KMS-11 (cell line): ENCODE results near the gene CAMTA1.
"Not testable (repeated sequence)": the region's sequence is repeated elsewhere in the genome, so short reads cannot be mapped to it uniquely, and the experiment has no call there.

Source experiments
- H2AFZ ChIP-seq: fragments of 200-600 bp; sonication (generic); 2 replicates; pipeline ENCODE4 v1.6.1; 2016; ENCODE audit warnings: antibody characterized with exemption, mixed run types, low read depth
- H3K27ac ChIP-seq: fragments of 200-600 bp; sonication (generic); 2 replicates; pipeline ENCODE4 v1.6.1; 2016; ENCODE audit warnings: mild to moderate bottlenecking, mixed run types
- H3K27me3 ChIP-seq: fragments of 200-600 bp; sonication (generic); 2 replicates; pipeline ENCODE4 v1.6.1; 2017; ENCODE audit warnings: mild to moderate bottlenecking, low read depth, mixed run types, moderate library complexity; ENCODE audit not compliant: insufficient read depth
- H3K36me3 ChIP-seq: fragments of 200-600 bp; sonication (generic); 2 replicates; pipeline ENCODE4 v1.6.1; 2017; ENCODE audit warnings: mild to moderate bottlenecking, mixed run types; ENCODE audit not compliant: insufficient read depth
- H3K4me1 ChIP-seq: fragments of 200-600 bp; sonication (generic); 2 replicates; pipeline ENCODE4 v1.6.1; 2016; ENCODE audit warnings: mild to moderate bottlenecking, low read depth, mixed run types; ENCODE audit not compliant: poor library complexity, severe bottlenecking
- H3K4me2 ChIP-seq: fragments of 200-600 bp; sonication (generic); 2 replicates; pipeline ENCODE4 v1.7.0; 2016; ENCODE audit warnings: mild to moderate bottlenecking, mixed run types
- H3K4me3 ChIP-seq: fragments of 200-600 bp; sonication (generic); IDR thresholded peaks from 2 replicates; pipeline ENCODE4 v1.6.1; 2017; ENCODE audit warnings: low read depth, low read length, mixed read lengths; ENCODE audit not compliant: insufficient read depth
- H3K79me2 ChIP-seq: fragments of 200-600 bp; sonication (generic); 2 replicates; pipeline ENCODE4 v1.6.1; 2016; ENCODE audit warnings: low read depth, mixed run types; ENCODE audit not compliant: insufficient read depth
- H3K9ac ChIP-seq: fragments of 200-600 bp; sonication (generic); 2 replicates; pipeline ENCODE4 v1.6.1; 2016; ENCODE audit warnings: mild to moderate bottlenecking, mixed run types
- H4K20me1 ChIP-seq: fragments of 200-600 bp; sonication (generic); 2 replicates; pipeline ENCODE4 v1.6.1; 2016; ENCODE audit warnings: mild to moderate bottlenecking, mixed run types; ENCODE audit not compliant: insufficient read depth
- TF ChIP-seq, protein P1 (sequence below): fragments of 200-600 bp; sonication (generic); conservative IDR thresholded peaks from 2 replicates; pipeline ENCODE4 v1.6.1; 2017; ENCODE audit warnings: low read depth, mild to moderate bottlenecking, antibody characterized with exemption, low read length, moderate library complexity, mixed read lengths

Gene CAMTA1

DNA sequence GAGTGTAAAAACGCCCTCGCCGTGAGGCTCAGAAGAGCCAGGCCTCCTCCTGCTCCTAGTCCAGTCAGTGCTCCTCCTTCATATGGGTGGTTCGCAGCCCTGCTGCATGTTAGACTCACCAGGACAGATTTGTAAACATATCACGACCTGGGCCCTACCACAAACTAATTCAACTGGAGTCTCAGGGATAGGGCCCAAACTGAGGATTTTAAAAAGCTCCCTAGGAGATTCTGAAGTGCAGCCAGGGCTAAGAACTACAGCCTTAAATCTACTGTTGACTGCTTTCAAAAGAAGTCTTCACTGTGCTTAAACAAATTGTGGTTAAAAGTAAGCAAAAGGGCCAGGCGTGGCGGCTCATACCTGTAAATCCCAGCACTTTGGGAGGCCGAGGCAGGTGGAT, 57.0 kb downstream of the CAMTA1 start:
- Histone ChIP-seq H3K4me1 (peaks cover 14% of the 10 kb centered on the region), H3K4me3 (no peak overlapping the region), H3K36me3 (no peaks in the 10 kb centered on the region), H3K9ac (no peak overlapping the region), H3K27me3 (no peaks in the 10 kb centered on the region), H2AFZ (no peak overlapping the region), H3K27ac (no peak overlapping the region), H3K4me2 (no peak overlapping the region; the same call in 1 of the 2 replicates), H4K20me1 (no peaks in the 10 kb centered on the region; the same call in 1 of the 2 replicates), H3K79me2 (no peaks in the 10 kb centered on the region; the same call in 1 of the 2 replicates)
- TF ChIP-seq, protein P1, sequence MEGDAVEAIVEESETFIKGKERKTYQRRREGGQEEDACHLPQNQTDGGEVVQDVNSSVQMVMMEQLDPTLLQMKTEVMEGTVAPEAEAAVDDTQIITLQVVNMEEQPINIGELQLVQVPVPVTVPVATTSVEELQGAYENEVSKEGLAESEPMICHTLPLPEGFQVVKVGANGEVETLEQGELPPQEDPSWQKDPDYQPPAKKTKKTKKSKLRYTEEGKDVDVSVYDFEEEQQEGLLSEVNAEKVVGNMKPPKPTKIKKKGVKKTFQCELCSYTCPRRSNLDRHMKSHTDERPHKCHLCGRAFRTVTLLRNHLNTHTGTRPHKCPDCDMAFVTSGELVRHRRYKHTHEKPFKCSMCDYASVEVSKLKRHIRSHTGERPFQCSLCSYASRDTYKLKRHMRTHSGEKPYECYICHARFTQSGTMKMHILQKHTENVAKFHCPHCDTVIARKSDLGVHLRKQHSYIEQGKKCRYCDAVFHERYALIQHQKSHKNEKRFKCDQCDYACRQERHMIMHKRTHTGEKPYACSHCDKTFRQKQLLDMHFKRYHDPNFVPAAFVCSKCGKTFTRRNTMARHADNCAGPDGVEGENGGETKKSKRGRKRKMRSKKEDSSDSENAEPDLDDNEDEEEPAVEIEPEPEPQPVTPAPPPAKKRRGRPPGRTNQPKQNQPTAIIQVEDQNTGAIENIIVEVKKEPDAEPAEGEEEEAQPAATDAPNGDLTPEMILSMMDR: no peak

- not testable (repeated sequence) for H3K4me2 ChIP-seq, H3K79me2 ChIP-seq, H3K9ac ChIP-seq, H4K20me1 ChIP-seq, H3K4me3 ChIP-seq, H3K27ac ChIP-seq, H3K36me3 ChIP-seq, H2AFZ ChIP-seq, H3K27me3 ChIP-seq
- H3K4me1 ChIP-seq: peaks cover 14% of the 10 kb centered on the region
Measured at GRCh38 chr1:6845786-6846185, 60.5 kb downstream of the CAMTA1 start.

GRCh38 chr1:6848816-6849215, 63.6 kb downstream of the CAMTA1 start:
- H3K9ac ChIP-seq: no peak overlapping the region
- no peak overlapping the region for H2AFZ ChIP-seq
- H3K36me3 ChIP-seq: no peaks in the 10 kb centered on the region
- H3K4me1 ChIP-seq: no peaks in the 10 kb centered on the region
- TF ChIP-seq, protein P1: no peak
- H4K20me1 ChIP-seq: no peaks in the 10 kb centered on the region
- H3K27ac ChIP-seq: no peak overlapping the region
- no peak overlapping the region for H3K4me2 ChIP-seq
- H3K27me3 ChIP-seq: no peaks in the 10 kb centered on the region
- no peaks in the 10 kb centered on the region for H3K79me2 ChIP-seq
- no peak overlapping the region for H3K4me3 ChIP-seq

DNA sequence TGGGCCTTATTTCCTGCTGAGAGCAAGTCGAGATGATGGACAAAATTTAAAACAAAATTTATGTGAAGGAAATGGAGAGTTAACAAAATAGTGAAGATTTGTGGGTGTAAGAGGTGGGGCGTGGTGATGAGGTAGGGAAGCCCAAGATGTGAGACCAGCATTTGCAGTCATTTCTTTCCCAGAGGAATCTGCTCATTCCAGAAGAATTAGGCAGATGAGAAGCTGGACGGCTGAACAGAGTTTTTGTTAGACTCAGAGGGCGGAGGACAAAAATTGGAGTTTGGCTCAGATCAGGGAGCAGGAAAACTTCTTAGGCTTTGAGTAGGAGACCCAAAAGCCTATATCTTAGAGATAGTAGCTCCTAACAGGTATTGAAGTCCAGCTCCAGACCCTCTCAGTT, 65.3 kb downstream of the CAMTA1 start:
- no peak overlapping the region for H3K9ac ChIP-seq
- no peak overlapping the region for H3K4me2 ChIP-seq
- H3K36me3 ChIP-seq: no peaks in the 10 kb centered on the region
- TF ChIP-seq, protein P1: no peak
- H2AFZ ChIP-seq: no peak overlapping the region
- H3K27ac ChIP-seq: no peak overlapping the region
- no peak overlapping the region for H3K4me3 ChIP-seq
- H3K79me2 ChIP-seq: no peaks in the 10 kb centered on the region
- no peaks in the 10 kb centered on the region for H3K4me1 ChIP-seq
- H3K27me3 ChIP-seq: no peaks in the 10 kb centered on the region
- H4K20me1 ChIP-seq: no peaks in the 10 kb centered on the region

DNA sequence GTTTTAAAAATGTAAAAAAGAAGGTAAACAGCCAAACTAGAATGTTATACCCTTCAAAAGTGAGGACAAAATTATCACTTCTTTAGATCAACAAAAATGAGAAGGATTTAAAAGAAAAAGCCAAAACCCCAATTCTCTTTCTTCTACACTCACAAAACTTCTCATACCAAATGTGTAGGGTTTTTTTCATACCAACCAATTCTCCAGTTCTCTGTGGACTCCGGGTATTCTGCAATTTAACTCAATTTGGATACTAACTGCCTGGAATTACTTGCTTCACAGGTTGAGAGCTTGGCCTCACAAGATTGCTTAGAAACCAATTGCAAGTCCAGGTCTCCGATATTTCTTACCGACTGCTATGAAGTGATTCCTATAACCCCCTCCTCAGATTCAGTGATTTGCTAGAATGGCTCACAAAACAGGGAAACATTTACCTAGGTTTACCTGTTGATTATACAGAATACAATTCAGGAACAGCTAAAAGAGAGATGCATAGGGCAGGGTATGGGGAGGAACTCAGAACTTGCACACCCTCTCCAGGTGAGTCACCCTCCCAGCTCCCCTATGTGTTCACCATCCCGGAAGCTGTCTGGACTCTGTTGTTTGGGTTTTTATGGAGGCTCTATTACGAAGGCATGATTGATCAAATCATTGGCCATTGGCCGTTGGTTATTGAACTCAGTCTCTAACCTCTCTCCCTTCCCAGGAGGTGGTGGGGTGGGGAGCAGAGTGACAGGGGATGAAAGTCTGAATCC, 67.1 kb downstream of the CAMTA1 start:
- H3K4me2 ChIP-seq: no peak overlapping the region
- no peaks in the 10 kb centered on the region for H3K36me3 ChIP-seq
- H3K27ac ChIP-seq: no peak overlapping the region
- H3K79me2 ChIP-seq: no peaks in the 10 kb centered on the region
- TF ChIP-seq, protein P1: no peak
- no peak overlapping the region for H3K9ac ChIP-seq
- no peaks in the 10 kb centered on the region for H4K20me1 ChIP-seq
- no peaks in the 10 kb centered on the region for H3K27me3 ChIP-seq
- H3K4me3 ChIP-seq: no peak overlapping the region
- H3K4me1 ChIP-seq: no peaks in the 10 kb centered on the region
- no peak overlapping the region for H2AFZ ChIP-seq
